GM18870 (cell line): Measurements from ENCODE around the gene TRPC4AP.
"Not testable (repeated sequence)": the region's sequence is repeated elsewhere in the genome, so short reads cannot be mapped to it uniquely, and the experiment has no call there.

Source experiments
- ATAC-seq: cut with Tn5 transposase; IDR thresholded peaks from one replicate; pipeline ENCODE4 v1.9.1; 2021; ENCODE audit warnings: moderate library complexity; ENCODE audit not compliant: unreplicated experiment

The TRPC4AP gene

GRCh38 chr20:35059612-35060011 is 33.0 kb downstream of the TRPC4AP start:
- no peak for ATAC-seq

- no peak for ATAC-seq
These were observed 33.5 kb downstream of the TRPC4AP start for GRCh38 chr20:35059110-35059509.

- ATAC-seq = no peak
These were observed 36.9 kb downstream of the TRPC4AP start for GRCh38 chr20:35055445-35056276.

GRCh38 chr20:35054814-35055213 is 37.8 kb downstream of the TRPC4AP start:
- ATAC-seq = no peak

- ATAC-seq = not testable (repeated sequence)
These were observed 40.0 kb downstream of the TRPC4AP start for GRCh38 chr20:35052616-35053015.

GRCh38 chr20:35049776-35050352 is 42.7 kb downstream of the TRPC4AP start:
- ATAC-seq = no peak

- ATAC-seq = no peak
These were observed 43.9 kb downstream of the TRPC4AP start for GRCh38 chr20:35048739-35049138.

GRCh38 chr20:35042268-35042667 is 50.3 kb downstream of the TRPC4AP start:
- ATAC-seq = no peak

- ATAC-seq = no peak
These were observed 52.0 kb downstream of the TRPC4AP start for GRCh38 chr20:35040646-35041045.

GRCh38 chr20:35039846-35040489 is 52.6 kb downstream of the TRPC4AP start:
- ATAC-seq = no peak

- ATAC-seq = no peak
These were observed 53.5 kb downstream of the TRPC4AP start for GRCh38 chr20:35039146-35039545.

- ATAC-seq = no peak
These were observed 58.5 kb downstream of the TRPC4AP start for GRCh38 chr20:35034145-35034544.

- ATAC-seq = no peak
These were observed 62.5 kb downstream of the TRPC4AP start for GRCh38 chr20:35030136-35030535.

- no peak for ATAC-seq
These were observed 65.3 kb downstream of the TRPC4AP start for GRCh38 chr20:35027301-35027700.

GRCh38 chr20:35025116-35025515 is 67.5 kb downstream of the TRPC4AP start:
- no peak for ATAC-seq

GRCh38 chr20:35023624-35024023 is 69.0 kb downstream of the TRPC4AP start:
- no peak for ATAC-seq

- no peak for ATAC-seq
These were observed 70.8 kb downstream of the TRPC4AP start for GRCh38 chr20:35021831-35022230.

- no peak for ATAC-seq
These were observed 71.5 kb downstream of the TRPC4AP start for GRCh38 chr20:35021063-35021462.

GRCh38 chr20:35020108-35020928 is 72.3 kb downstream of the TRPC4AP start:
- no peak for ATAC-seq

GRCh38 chr20:35018590-35019371 is 73.8 kb downstream of the TRPC4AP start:
- no peak for ATAC-seq
